Right ventricle myocardium inferior (tissue), 1 donor: ENCODE measurements around the gene ZNF253. TPM values are rescaled to one million over a fixed set of nuclear protein-coding genes. Genes with fewer than 3 reads are reported as not detected.
"Not testable (repeated sequence)": the region's sequence is repeated elsewhere in the genome, so short reads cannot be mapped to it uniquely, and the experiment has no call there.

ENCODE experiments used
- ATAC-seq: fragments of 200-7000 bp; cut with Tn5 transposase; one replicate; pipeline ENCODE4 v1.9.1; 2020; ENCODE audit warnings: mild to moderate bottlenecking, moderate library complexity
- DNase-seq: peaks from one replicate; pipeline ENCODE4 v3.0.0; 2021; ENCODE audit errors: missing footprints
- intact Hi-C: fragments of 100-400 bp; cut with DNase I; formaldehyde crosslinking; loops from one replicate; pipeline ENCODE4 v1.11.0; 2022
- total RNA-seq: library from RNA; stranded (reverse); fragmentation: NEBNext Ultra II Directional; extraction: Animal tissue kit (Norgen Biotek cat#: 25700); gene quantifications from one replicate; pipeline ENCODE4 v1.2.1, GENCODE V29; 2021
- donor health status: DM: no; HTN: yes; CAD: no; lungs with severe emphysema.

ZNF253 gene
- total RNA-seq, 1 donor from 2014 or later = 11.3 TPM

GRCh38 chr19:19877724-19878123 is 12.0 kb downstream of the ZNF253 start:
- intact Hi-C loops = no loop called here
- no peak for ATAC-seq
- no peak for DNase-seq

- intact Hi-C loops = no loop called here
- DNase-seq = no peak
- ATAC-seq = no peak
Measured at GRCh38 chr19:19884583-19884982, 18.9 kb downstream of the ZNF253 start.

- ATAC-seq, DNase-seq, intact Hi-C loops: not testable (repeated sequence)
Measured at GRCh38 chr19:19892055-19892941, 26.6 kb downstream of the ZNF253 start.

DNA sequence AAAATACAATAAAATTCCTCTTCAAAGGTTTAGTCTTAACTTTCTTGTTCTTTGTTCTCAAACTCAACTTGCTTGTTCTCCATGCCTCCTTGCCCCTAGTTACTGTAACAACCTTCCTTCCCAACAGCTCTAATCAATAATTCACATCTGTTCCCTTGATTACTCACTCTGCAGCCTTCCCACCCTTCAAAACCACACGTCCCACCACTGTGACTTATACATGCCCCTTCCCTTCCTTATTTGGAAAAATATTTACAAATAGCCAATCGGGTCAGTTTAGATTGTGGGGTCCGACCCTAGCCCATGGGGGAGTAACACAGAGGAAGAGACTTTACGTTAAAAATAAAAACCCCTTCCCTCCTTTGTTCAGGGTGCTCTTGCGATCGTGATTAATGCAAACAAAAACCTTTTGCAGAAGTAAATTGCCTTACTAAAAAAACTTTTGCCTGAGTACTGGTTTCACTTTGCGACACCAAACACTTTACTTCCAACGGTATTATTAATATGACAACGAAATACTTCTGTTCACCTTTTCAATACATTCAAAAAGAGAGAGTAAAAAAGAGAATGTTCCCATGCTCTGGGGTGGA is 34.6 kb downstream of the ZNF253 start:
- ATAC-seq = no peak
- DNase-seq = no peak
- intact Hi-C loops = loop anchor here (5.0 kb wide), 2 partner anchors 33 to 78 kb away; partner anchors contain the start of genes ZNF253 and ZNF506

- ATAC-seq (peak; percentile 100), DNase-seq (peak; percentile 94)
- intact Hi-C loops = loop anchor here (5.0 kb wide), 2 partner anchors 34 to 79 kb away; partner anchors contain the start of genes ZNF253 and ZNF506
Measured at GRCh38 chr19:19900729-19901444, 35.2 kb downstream of the ZNF253 start, which contains the start of gene ZNF93. Gene ZNF93, plus strand, starts transcription at chr19:19900946. Its CDS starts 143 bp downstream, at chr19:19901089.

DNA sequence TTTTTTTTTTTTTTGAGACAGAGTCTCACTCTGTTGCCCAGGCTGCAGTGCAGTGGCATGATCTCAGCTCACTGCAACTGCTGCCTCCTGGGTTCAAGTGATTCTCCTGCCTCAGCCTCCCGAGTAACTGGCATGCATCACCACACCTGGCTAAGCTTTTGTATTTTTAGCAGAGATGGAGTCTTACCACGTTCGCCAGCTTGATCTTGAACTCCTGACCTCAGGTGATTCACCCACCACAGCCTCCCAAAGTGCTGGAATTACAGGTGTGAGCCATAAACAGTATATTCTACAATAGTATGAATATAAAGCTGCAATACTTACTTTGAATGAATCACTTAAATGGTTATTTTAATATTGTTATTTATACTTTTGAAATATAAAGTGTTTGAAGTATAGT is 41.9 kb downstream of the ZNF253 start:
- intact Hi-C loops, ATAC-seq, DNase-seq: not testable (repeated sequence)

DNA sequence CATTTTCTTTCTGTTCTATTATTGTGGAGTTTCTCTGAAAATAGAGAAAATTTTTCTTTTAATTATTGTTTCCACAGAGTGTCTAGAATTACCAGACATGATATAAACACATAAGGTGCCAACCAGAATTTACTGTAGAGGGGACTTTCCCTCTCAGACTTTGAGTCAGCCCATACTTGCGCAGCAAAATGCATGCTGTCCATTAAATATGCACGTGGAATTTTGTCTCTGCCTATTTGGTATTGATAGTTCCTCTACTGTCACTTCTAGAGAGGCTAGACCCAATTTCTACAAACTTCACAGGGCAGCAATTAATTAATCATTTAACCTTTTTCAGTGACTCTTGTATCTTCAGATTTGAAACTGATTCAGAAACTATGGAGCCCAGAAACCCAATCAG is 44.0 kb downstream of the ZNF253 start:
- ATAC-seq (no peak), DNase-seq (no peak)
- intact Hi-C loops = no loop called here

GRCh38 chr19:19911150-19911549 is 45.5 kb downstream of the ZNF253 start:
- intact Hi-C loops = no loop called here

DNA sequence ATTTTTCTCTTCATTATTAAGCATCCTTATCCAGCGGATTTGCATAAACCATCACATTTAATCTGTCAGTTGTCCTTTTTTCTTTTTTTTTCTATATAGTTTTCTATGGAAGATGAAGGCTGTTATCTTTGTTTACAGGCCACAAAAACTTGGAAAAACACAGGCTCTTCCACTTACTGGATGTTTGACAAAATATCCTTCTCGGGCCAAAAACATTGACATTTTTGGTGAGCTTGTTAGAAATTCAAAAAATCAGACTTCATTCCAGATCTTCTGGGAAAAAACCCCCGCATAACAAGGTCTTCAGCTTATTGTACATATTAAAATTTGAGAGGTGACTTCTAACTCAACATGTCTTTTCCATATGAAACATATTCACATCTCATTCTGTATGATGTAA is 48.9 kb downstream of the ZNF253 start:
- ATAC-seq (no peak), DNase-seq (no peak)
- intact Hi-C loops = no loop called here

More at GRCh38 chr19:19911150-19911549, 45.5 kb downstream of the ZNF253 start:
- no peak for DNase-seq
- ATAC-seq = no peak

DNA sequence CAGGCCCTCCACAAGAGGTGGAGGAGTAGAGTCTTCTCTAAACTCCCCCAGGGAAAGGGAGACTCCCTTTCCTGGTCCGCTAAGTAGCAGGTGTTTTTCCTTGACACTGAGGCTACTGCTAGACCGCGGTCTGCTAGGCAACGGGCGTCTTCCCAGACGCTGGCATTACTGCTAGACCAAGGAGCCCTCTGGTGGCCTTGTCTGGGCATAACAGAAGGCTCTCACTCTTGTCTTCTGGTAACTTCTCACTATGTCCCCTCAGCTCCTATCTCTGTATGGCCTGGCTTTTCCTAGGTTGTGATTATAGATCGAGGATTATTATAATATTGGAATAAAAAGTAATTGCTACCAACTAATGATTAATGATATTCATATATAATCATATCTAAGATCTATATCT is 64.7 kb downstream of the ZNF253 start:
- peak; percentile 73 for DNase-seq
- ATAC-seq, intact Hi-C loops: not testable (repeated sequence)

- intact Hi-C loops, DNase-seq, ATAC-seq: not testable (repeated sequence)
Measured at GRCh38 chr19:19933432-19934314, 68.0 kb downstream of the ZNF253 start.

DNA sequence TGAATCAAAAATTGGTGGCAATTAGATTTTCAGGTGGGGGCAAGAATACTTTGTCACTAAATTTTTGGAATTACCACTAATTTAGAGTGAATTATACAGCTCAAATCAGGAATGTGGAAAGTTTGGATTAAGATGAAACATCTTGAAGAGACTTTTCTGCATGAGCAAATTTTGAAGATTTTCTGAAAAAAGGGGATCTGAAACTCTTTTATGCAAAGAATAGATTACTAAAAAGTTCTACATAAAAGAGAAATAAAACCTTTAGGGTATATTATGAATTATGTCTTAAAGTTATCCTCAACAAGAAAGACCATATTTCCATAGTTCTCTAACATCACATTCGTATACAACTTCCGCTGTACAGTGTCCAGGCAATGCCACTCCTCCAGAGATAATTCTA is 71.7 kb downstream of the ZNF253 start:
- no peak for DNase-seq
- ATAC-seq = no peak
- intact Hi-C loops = no loop called here

GRCh38 chr19:19938449-19938848 is 72.8 kb downstream of the ZNF253 start:
- intact Hi-C loops = no loop called here
- no peak for ATAC-seq
- DNase-seq = no peak

DNA sequence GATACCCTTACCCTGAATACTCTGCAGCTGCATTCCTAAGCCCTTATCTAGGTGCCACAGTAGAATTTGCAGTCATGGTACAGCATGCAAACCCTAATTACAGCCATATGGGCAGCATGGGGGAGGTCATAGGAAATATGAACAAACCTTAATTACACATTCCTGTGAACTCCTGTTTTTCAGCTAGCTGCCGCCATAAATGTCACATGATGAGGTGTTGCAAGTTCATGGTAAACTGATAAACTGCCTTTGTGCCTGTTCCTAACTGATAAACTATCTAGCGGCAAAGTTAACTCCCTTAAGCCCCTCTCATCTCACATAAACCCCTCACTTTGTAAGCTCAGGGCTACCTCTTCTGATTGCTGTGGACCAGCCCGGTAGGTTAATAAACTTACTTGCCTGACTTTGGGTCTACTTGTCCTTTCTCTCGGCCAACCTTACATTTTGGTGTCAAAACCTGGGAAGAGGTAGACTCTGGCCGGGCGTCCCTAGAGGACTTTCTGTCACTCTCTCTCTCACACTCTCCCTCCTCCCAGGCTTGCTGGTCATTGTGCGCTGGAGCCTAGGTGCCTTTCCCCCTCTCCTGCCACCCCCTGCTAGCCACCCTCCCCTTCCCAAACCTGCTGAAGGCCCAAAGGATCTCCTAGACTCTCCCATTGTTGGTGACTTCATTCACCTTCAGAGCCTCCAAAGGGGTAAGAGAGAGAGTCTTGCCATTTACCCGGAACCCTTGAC is 78.3 kb downstream of the ZNF253 start:
- intact Hi-C loops = no loop called here
- DNase-seq (no peak), ATAC-seq (no peak)
